Right ventricle myocardium superior (tissue), 1 donor: ENCODE results near the gene PDE6C. TPM values are rescaled to one million over a fixed set of nuclear protein-coding genes. Genes with fewer than 3 reads are reported as not detected.

Source experiments
- ATAC-seq: fragments of 200-7000 bp; cut with Tn5 transposase; one replicate; pipeline ENCODE4 v1.9.1; 2020; ENCODE audit warnings: mild to moderate bottlenecking; ENCODE audit not compliant: poor library complexity
- DNase-seq: peaks from one replicate; pipeline ENCODE4 v3.0.0-alpha.2; 2020
- intact Hi-C: fragments of 100-400 bp; cut with DNase I; formaldehyde crosslinking; loops from one replicate; pipeline ENCODE4 v1.11.2; 2022
- long read RNA-seq: library from polyadenylated mRNA; unstranded; transcript quantifications from one replicate; pipeline ENCODE4 v2.0.0, GENCODE V29; 2021
- total RNA-seq: library from RNA; stranded (reverse); fragmentation: NEBNext Ultra II Directional; extraction: Animal tissue kit (Norgen Biotek cat#: 25700); gene quantifications from one replicate; pipeline ENCODE4 v1.2.1, GENCODE V29; 2021
- donor health status: DM: no; HTN: yes; CAD: no; lungs with severe emphysema.

PDE6C gene
- total RNA-seq: not detected
- long read RNA-seq: 0 reads

- ATAC-seq: no peak
- intact Hi-C loops: no loop called here
- DNase-seq: no peak
These were observed at the start of gene PDE6C for GRCh38 chr10:93612311-93612710. TSS of gene PDE6C (plus strand) at chr10:93612537. CDS start at chr10:93612726, 189 bp downstream.

- DNase-seq (no peak), ATAC-seq (no peak)
- intact Hi-C loops: no loop called here
These were observed 46.9 kb upstream of the PDE6C start for GRCh38 chr10:93565446-93565845.

GRCh38 chr10:93566435-93567276 lies 45.7 kb upstream of the PDE6C start, which contains the start of gene FFAR4:
TSS of gene FFAR4 (plus strand) at chr10:93566665. CDS start at chr10:93566721, 56 bp downstream.
- intact Hi-C loops: no loop called here
- DNase-seq (peak; percentile 78), ATAC-seq (peak; percentile 84)

- intact Hi-C loops: no loop called here
- DNase-seq (no peak), ATAC-seq (no peak)
These were observed 44.8 kb upstream of the PDE6C start for GRCh38 chr10:93567277-93568104.

GRCh38 chr10:93568105-93568390 lies 44.3 kb upstream of the PDE6C start:
- no peak for ATAC-seq
- DNase-seq: no peak
- intact Hi-C loops: no loop called here

GRCh38 chr10:93570383-93570782 lies 42.0 kb upstream of the PDE6C start:
- no peak for ATAC-seq
- intact Hi-C loops: no loop called here
- no peak for DNase-seq

GRCh38 chr10:93572606-93573005 lies 39.7 kb upstream of the PDE6C start:
- DNase-seq: no peak
- no peak for ATAC-seq
- intact Hi-C loops: no loop called here

GRCh38 chr10:93573051-93573909 lies 39.1 kb upstream of the PDE6C start:
- peak; percentile 67 for DNase-seq
- ATAC-seq: peak; percentile 76
- intact Hi-C loops: no loop called here

GRCh38 chr10:93573924-93574323 lies 38.4 kb upstream of the PDE6C start:
- intact Hi-C loops: no loop called here
- no peak for ATAC-seq
- DNase-seq: no peak

GRCh38 chr10:93576888-93577287 lies 35.4 kb upstream of the PDE6C start:
- intact Hi-C loops: no loop called here
- DNase-seq (no peak), ATAC-seq (no peak)

GRCh38 chr10:93577565-93577964 lies 34.8 kb upstream of the PDE6C start:
- ATAC-seq (no peak), DNase-seq (no peak)
- intact Hi-C loops: no loop called here

- intact Hi-C loops: no loop called here
- no peak for DNase-seq
- ATAC-seq: no peak
These were observed 33.2 kb upstream of the PDE6C start for GRCh38 chr10:93579089-93579488.

- DNase-seq: no peak
- intact Hi-C loops: no loop called here
- ATAC-seq: no peak
These were observed 32.2 kb upstream of the PDE6C start for GRCh38 chr10:93579985-93580711.

- no peak for ATAC-seq
- intact Hi-C loops: no loop called here
- DNase-seq: no peak
These were observed 31.5 kb upstream of the PDE6C start for GRCh38 chr10:93580828-93581227.

GRCh38 chr10:93584445-93584844 lies 27.9 kb upstream of the PDE6C start:
- intact Hi-C loops: no loop called here
- no peak for ATAC-seq
- no peak for DNase-seq

- intact Hi-C loops: no loop called here
- no peak for ATAC-seq
- no peak for DNase-seq
These were observed 22.4 kb upstream of the PDE6C start for GRCh38 chr10:93589648-93590562.

- intact Hi-C loops: no loop called here
- no peak for ATAC-seq
- no peak for DNase-seq
These were observed 21.7 kb upstream of the PDE6C start for GRCh38 chr10:93590638-93591037.
